ENCODE results near the gene JPH3. TPM values are rescaled to one million over a fixed set of nuclear protein-coding genes. Genes with fewer than 3 reads are reported as not detected.

JPH3 gene
- total RNA-seq, 1 experiment from 2014 or later = 32.7 TPM

GRCh38 chr16:87560428-87561199 is 41.7 kb upstream of the JPH3 start:
- peaks cover 0 to 9% of the 10 kb centered on the region in 2 experiments; a peak in 2 of 4 replicates for H3K4me1 Mint-ChIP-seq
- H3K4me3 Mint-ChIP-seq = no peak overlapping the region
- Histone ChIP-seq H3K4me2 (ENCODE audit: insufficient read depth, insufficient read length, low read length) (no peak overlapping the region), H3K23me2 (ENCODE audit: insufficient read length, low read depth, low read length, poor library complexity, severe bottlenecking) (no peaks in the 10 kb centered on the region), H3K9me3 (ENCODE audit: control insufficient read depth, low read depth, low read length) (no peaks in the 10 kb centered on the region), H2BK12ac (ENCODE audit: insufficient read length, low read depth, low read length) (no peak overlapping the region), H3K23ac (ENCODE audit: insufficient read length, low read depth, low read length) (no peak overlapping the region), H3K9ac (ENCODE audit: extremely low read depth, insufficient read length, low read length) (no peak overlapping the region), H3K4ac (ENCODE audit: low read depth, low read length) (no peak overlapping the region), H3K27me3 (ENCODE audit: insufficient read depth, low read length) (no peaks in the 10 kb centered on the region), H3K27ac (ENCODE audit: insufficient read length, low read depth, low read length) (no peak overlapping the region), H2BK20ac (ENCODE audit: low read depth, low read length, poor library complexity, severe bottlenecking) (no peak overlapping the region), H2BK120ac (ENCODE audit: low read depth, low read length, poor library complexity, severe bottlenecking) (no peak overlapping the region), H3K79me1 (ENCODE audit: insufficient read depth, low read depth, low read length, poor library complexity, severe bottlenecking) (no peaks in the 10 kb centered on the region), H3K4me1 (ENCODE audit: insufficient read depth, low read length) (no peaks in the 10 kb centered on the region), H4K8ac (replicated peaks; ENCODE audit: insufficient read length, low read depth, low read length) (no peak overlapping the region), H2BK5ac (ENCODE audit: insufficient read length, low read length) (no peak overlapping the region), H2AFZ (ENCODE audit: low read length) (no peak overlapping the region), H3K56ac (ENCODE audit: insufficient read length, low read depth, low read length) (no peak overlapping the region), H4K20me1 (ENCODE audit: control insufficient read depth, insufficient read depth, insufficient read length) (no peaks in the 10 kb centered on the region), H3K14ac (ENCODE audit: insufficient read depth, low read length) (no peak overlapping the region), H2BK15ac (ENCODE audit: low read depth, low read length) (no peak overlapping the region), H4K5ac (ENCODE audit: insufficient read length, low read depth, low read length) (no peak overlapping the region), H4K91ac (ENCODE audit: insufficient read length, low read depth, low read length) (no peak overlapping the region), H3T11ph (ENCODE audit: low read length) (no peak overlapping the region), H3K79me2 (ENCODE audit: insufficient read depth, low read length) (no peaks in the 10 kb centered on the region), H3K18ac (ENCODE audit: insufficient read length, low read depth, low read length) (no peak overlapping the region), H2AK5ac (ENCODE audit: insufficient read length, low read length) (no peak overlapping the region)
- no CpG with 5 or more reads among the region's 12 CpGs for WGBS (ENCODE audit: extremely low coverage, insufficient read length, low lambda C conversion rate)
- TF ChIP-seq CTCF (conservative IDR thresholded peaks at IDR 0.05) = no peak
- DNase-seq = peak; percentile 95
- H3K27me3 Mint-ChIP-seq (ENCODE audit: low read depth) = no peaks in the 10 kb centered on the region; the same call in none of the 2 replicates
- H3K36me3 Mint-ChIP-seq (ENCODE audit: insufficient read depth in 1 of 3, low read depth in 3 of 3) = peaks cover 0 to 9% (median 6%) of the 10 kb centered on the region in 3 experiments; a peak in 3 of 7 replicates
- H3K9me3 Mint-ChIP-seq = peaks cover 18% of the 10 kb centered on the region in 2 experiments
- H3K27ac Mint-ChIP-seq = no peak overlapping the region; a peak in 1 of 7 replicates

Data from H9 (cell line).